Measurements from ENCODE around the gene RBM14.

DNA sequence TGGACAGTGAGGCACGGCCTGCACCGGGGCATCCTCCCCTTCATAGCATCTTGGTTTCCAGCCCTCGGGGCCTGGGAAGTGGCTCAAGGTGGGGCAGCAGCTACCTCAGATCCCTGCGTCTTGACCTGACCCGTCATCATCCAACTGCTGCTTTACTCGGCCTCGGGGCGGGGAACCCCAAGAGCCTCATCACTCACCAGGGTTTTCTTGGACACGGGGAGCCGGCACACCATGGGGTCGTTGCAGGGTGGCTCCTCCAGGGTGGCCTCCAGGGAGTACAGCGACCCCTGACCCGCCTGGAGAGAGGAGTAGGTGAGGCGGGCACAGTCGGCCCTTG is 48.7 kb upstream of the RBM14 start:
- TF ChIP-seq, protein P1, sequence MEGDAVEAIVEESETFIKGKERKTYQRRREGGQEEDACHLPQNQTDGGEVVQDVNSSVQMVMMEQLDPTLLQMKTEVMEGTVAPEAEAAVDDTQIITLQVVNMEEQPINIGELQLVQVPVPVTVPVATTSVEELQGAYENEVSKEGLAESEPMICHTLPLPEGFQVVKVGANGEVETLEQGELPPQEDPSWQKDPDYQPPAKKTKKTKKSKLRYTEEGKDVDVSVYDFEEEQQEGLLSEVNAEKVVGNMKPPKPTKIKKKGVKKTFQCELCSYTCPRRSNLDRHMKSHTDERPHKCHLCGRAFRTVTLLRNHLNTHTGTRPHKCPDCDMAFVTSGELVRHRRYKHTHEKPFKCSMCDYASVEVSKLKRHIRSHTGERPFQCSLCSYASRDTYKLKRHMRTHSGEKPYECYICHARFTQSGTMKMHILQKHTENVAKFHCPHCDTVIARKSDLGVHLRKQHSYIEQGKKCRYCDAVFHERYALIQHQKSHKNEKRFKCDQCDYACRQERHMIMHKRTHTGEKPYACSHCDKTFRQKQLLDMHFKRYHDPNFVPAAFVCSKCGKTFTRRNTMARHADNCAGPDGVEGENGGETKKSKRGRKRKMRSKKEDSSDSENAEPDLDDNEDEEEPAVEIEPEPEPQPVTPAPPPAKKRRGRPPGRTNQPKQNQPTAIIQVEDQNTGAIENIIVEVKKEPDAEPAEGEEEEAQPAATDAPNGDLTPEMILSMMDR (conservative IDR thresholded peaks at IDR 0.05 in 1 of 2, IDR thresholded peaks at IDR 0.05 in 1 of 2; ENCODE audit: extremely low read depth in 1 of 2, insufficient read depth in 1 of 2, low read depth in 1 of 2, low read length in 2 of 2): no peak
- TF ChIP-seq EZH2 (IDR thresholded peaks at IDR 0.05; ENCODE audit: borderline replicate concordance, low read length): no peak

Measured in mammary epithelial cell (primary cell).